Liver (tissue), 9 donors: ENCODE measurements around the gene EXOC6B. TPM values are rescaled to one million over a fixed set of nuclear protein-coding genes. Genes with fewer than 3 reads are reported as not detected.

ENCODE experiments used
- DNase-seq: peaks from one replicate; pipeline ENCODE4 v3.0.0-alpha.2; 2017; ENCODE audit warnings: low spot score
- H3K27ac ChIP-seq, 2 donors: one replicate each; pipeline ENCODE4 v1.7.0; 2013; ENCODE audit warnings: inconsistent platforms in 2 of 2, low read length in 2 of 2, control low read depth in 1 of 2, low read depth in 1 of 2, mild to moderate bottlenecking in 1 of 2
- H3K27me3 ChIP-seq, 4 donors: one replicate each; pipeline versions ENCODE4 v1.6.1 to v1.7.0; 2013; ENCODE audit warnings: low read length in 3 of 4, inconsistent platforms in 1 of 4, mild to moderate bottlenecking in 1 of 4, moderate library complexity in 1 of 4; ENCODE audit not compliant: control insufficient read depth in 4 of 4, insufficient read depth in 4 of 4
- H3K36me3 ChIP-seq, 4 donors: one replicate each; pipeline versions ENCODE4 v1.6.1 to v1.7.0; 2013; ENCODE audit warnings: low read length in 3 of 4, mild to moderate bottlenecking in 3 of 4, low read depth in 1 of 4, moderate library complexity in 1 of 4; ENCODE audit not compliant: control insufficient read depth in 4 of 4, insufficient read depth in 3 of 4
- H3K4me1 ChIP-seq, 4 donors: one replicate each; pipeline versions ENCODE4 v1.6.1 to v1.7.0; 2013; ENCODE audit warnings: low read length in 3 of 4, mild to moderate bottlenecking in 3 of 4, moderate library complexity in 1 of 4; ENCODE audit not compliant: control insufficient read depth in 4 of 4, insufficient read depth in 4 of 4
- H3K4me3 ChIP-seq, 3 donors: one replicate each; pipeline versions ENCODE4 v1.6.1 to v1.7.0; 2013; ENCODE audit warnings: low read length in 3 of 3, control low read depth in 1 of 3, low read depth in 1 of 3, mild to moderate bottlenecking in 1 of 3
- H3K9ac ChIP-seq, 2 donors: one replicate each; pipeline ENCODE4 v1.7.0; 2013; ENCODE audit warnings: low read length in 2 of 2, mild to moderate bottlenecking in 2 of 2, moderate library complexity in 2 of 2, control low read depth in 1 of 2, low read depth in 1 of 2
- H3K9me3 ChIP-seq, 4 donors: one replicate each; pipeline versions ENCODE4 v1.6.1 to v1.7.0; 2013; ENCODE audit warnings: low read length in 3 of 4; ENCODE audit not compliant: control insufficient read depth in 4 of 4
- EGR1 ChIP-seq, 2 donors: IDR thresholded peaks; 2 replicates each; pipeline ENCODE4 v1.6.1; 2016 to 2018; ENCODE audit warnings: antibody characterized with exemption in 2 of 2, low read depth in 2 of 2
- FOXA1 ChIP-seq: IDR thresholded peaks from 2 replicates; pipeline ENCODE4 v1.6.1; 2016; ENCODE audit warnings: antibody characterized with exemption
- FOXA2 ChIP-seq: IDR thresholded peaks from 2 replicates; pipeline ENCODE4 v1.6.1; 2016; ENCODE audit warnings: antibody characterized with exemption
- GABPA ChIP-seq, 2 donors: IDR thresholded peaks in 1 of 2; conservative IDR thresholded peaks in 1 of 2; 2 replicates each; pipeline ENCODE4 v1.6.1; 2016; ENCODE audit warnings: antibody characterized with exemption in 2 of 2, mild to moderate bottlenecking in 1 of 2, moderate library complexity in 1 of 2
- HNF4A ChIP-seq, 2 donors: conservative IDR thresholded peaks; 2 replicates each; pipeline ENCODE4 v1.6.1; 2016; ENCODE audit warnings: antibody characterized with exemption in 2 of 2, mild to moderate bottlenecking in 2 of 2
- HNF4G ChIP-seq: IDR thresholded peaks from 2 replicates; pipeline ENCODE4 v1.6.1; 2016; ENCODE audit warnings: antibody characterized with exemption
- JUND ChIP-seq, 2 donors: IDR thresholded peaks; 2 replicates each; pipeline ENCODE4 v1.6.1; 2016; ENCODE audit warnings: antibody characterized with exemption in 2 of 2
- NR2F2 ChIP-seq: IDR thresholded peaks from 2 replicates; pipeline ENCODE4 v1.6.1; 2016; ENCODE audit warnings: antibody characterized with exemption
- RAD21 ChIP-seq, 2 donors: IDR thresholded peaks; 2 replicates each; pipeline ENCODE4 v1.6.1; 2016; ENCODE audit warnings: antibody characterized with exemption in 2 of 2, mild to moderate bottlenecking in 2 of 2
- RXRA ChIP-seq, 2 donors: IDR thresholded peaks; 2 replicates each; pipeline ENCODE4 v1.6.1; 2017 to 2018; ENCODE audit warnings: antibody characterized with exemption in 2 of 2, mild to moderate bottlenecking in 1 of 2
- SP1 ChIP-seq: IDR thresholded peaks from 2 replicates; pipeline ENCODE4 v1.6.1; 2018; ENCODE audit warnings: antibody characterized with exemption, mild to moderate bottlenecking
- YY1 ChIP-seq: IDR thresholded peaks from 2 replicates; pipeline ENCODE4 v1.6.1; 2016; ENCODE audit warnings: antibody characterized with exemption, mild to moderate bottlenecking
- WGBS: extraction: QIAGEN DNeasy Blood & Tissue Kit; methylation state at CpG from one replicate; pipeline ENCODE4 v1.1.7; 2013; 5-methylcytosine and 5-hydroxymethylcytosine counted together
- polyA plus RNA-seq, 2 donors: library from polyadenylated mRNA; stranded (reverse) in 1 of 2; unstranded in 1 of 2; fragments of 200-250 nt in 1 of 2; fragments of >200 nt in 1 of 2; fragmentation: Nextera tagmentation in 1 of 2; extraction: Ambion mirVana in 1 of 2; gene quantifications; one replicate each; pipeline versions ENCODE4 v1.2.1 to v1.2.3, GENCODE V29; 2013 to 2015
- total RNA-seq, 2 donors: library from RNA; depleted of rRNA; stranded (reverse); fragments of >200 nt; gene quantifications; one replicate each; pipeline ENCODE4 v1.2.3, GENCODE V29; 2014
- TF ChIP-seq, protein P1 (sequence below): IDR thresholded peaks from 2 replicates; pipeline ENCODE4 v1.6.1; 2016; ENCODE audit warnings: antibody characterized with exemption
- TF ChIP-seq, protein P2 (sequence below): IDR thresholded peaks from 2 replicates; pipeline ENCODE4 v1.6.1; 2016; ENCODE audit warnings: antibody characterized with exemption
- TF ChIP-seq, protein P3 (sequence below): fragments of 150-350 bp; IDR thresholded peaks from 2 replicates; pipeline ENCODE4 v1.5.1; 2017; ENCODE audit warnings: improper control_type of control experiment, low read depth, low read length; ENCODE audit not compliant: missing input control
- TF ChIP-seq, protein P4 (sequence below): IDR thresholded peaks from 2 replicates; pipeline ENCODE4 v1.6.1; 2016; ENCODE audit warnings: antibody characterized with exemption
- donor health status: healthy.
- donor health status: healthy.
- donor health status: healthy.
- donor health status: healthy.
- donor health status: healthy.

Gene EXOC6B
- total and polyA plus RNA-seq, 4 donors, result 1.7 to 9.5 (median 5.5) TPM

DNA sequence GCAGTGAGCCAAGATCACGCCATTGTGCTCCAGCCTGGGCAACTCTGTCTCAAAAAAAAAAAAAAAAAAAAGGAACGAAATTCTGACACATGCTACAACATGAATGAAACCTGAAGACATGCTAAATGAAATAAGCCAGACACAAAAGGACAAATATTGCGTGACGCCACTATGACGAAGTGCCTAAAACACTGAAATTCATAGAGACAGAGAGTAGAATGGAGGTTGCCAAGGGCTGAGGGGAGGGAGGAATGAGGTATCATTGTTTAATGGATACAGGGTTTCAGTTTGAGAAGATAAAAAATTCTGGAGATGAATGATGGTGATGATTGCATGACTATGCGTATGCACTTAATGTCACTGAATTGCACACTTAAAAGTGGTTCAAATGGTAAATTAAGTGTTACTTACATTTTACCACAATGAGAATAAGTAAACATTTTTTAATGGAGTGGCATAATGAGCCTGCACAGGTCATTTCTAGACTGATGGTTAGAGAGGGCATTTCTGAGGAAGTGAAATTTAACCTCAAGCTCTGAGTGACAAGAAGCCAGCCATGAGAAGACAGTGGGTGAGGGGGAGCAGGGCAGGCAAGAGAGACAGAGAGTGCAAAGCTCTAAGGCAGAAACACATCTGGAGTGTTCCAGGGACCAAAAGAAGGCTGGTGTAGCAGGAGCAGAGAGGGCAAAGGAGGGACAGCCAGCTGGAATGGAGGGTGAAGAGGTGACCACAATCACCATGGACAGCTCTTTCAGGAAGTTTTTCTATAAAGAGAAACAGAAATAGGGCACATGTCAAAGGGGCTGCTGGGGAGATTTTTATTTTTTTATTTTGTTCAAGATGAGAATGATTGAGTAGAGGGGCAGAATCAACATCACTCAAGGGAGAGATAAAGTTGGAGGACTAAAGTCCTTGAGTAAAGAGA lies 20.6 kb upstream of the EXOC6B start:
- Histone ChIP-seq H3K27ac (no peak overlapping the region), H3K9me3 (no peaks in the 10 kb centered on the region), H3K9ac (no peak overlapping the region), H3K4me3 (no peak overlapping the region), H3K4me1 (no peaks in the 10 kb centered on the region), H3K36me3 (no peaks in the 10 kb centered on the region), H3K27me3 (no peaks in the 10 kb centered on the region)
- no peak for DNase-seq
- no peak for TF ChIP-seq HNF4A (conservative IDR thresholded peaks at IDR 0.05)
- no peak for TF ChIP-seq YY1
- no peak for TF ChIP-seq FOXA1
- TF ChIP-seq JUND (IDR thresholded peaks at IDR 0.05), result no peak
- no peak for TF ChIP-seq NR2F2
- TF ChIP-seq EGR1 (IDR thresholded peaks at IDR 0.05; ENCODE audit: low read depth in 2 of 2), result no peak
- TF ChIP-seq, protein P1, sequence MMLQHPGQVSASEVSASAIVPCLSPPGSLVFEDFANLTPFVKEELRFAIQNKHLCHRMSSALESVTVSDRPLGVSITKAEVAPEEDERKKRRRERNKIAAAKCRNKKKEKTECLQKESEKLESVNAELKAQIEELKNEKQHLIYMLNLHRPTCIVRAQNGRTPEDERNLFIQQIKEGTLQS, result no peak
- no peak for TF ChIP-seq GABPA (IDR thresholded peaks at IDR 0.05 in 1 of 2, conservative IDR thresholded peaks at IDR 0.05 in 1 of 2)
- no peak for TF ChIP-seq HNF4G
- TF ChIP-seq FOXA2, result no peak
- no peak for TF ChIP-seq RXRA (IDR thresholded peaks at IDR 0.05)
- TF ChIP-seq, protein P2, sequence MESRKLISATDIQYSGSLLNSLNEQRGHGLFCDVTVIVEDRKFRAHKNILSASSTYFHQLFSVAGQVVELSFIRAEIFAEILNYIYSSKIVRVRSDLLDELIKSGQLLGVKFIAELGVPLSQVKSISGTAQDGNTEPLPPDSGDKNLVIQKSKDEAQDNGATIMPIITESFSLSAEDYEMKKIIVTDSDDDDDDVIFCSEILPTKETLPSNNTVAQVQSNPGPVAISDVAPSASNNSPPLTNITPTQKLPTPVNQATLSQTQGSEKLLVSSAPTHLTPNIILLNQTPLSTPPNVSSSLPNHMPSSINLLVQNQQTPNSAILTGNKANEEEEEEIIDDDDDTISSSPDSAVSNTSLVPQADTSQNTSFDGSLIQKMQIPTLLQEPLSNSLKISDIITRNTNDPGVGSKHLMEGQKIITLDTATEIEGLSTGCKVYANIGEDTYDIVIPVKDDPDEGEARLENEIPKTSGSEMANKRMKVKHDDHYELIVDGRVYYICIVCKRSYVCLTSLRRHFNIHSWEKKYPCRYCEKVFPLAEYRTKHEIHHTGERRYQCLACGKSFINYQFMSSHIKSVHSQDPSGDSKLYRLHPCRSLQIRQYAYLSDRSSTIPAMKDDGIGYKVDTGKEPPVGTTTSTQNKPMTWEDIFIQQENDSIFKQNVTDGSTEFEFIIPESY, result no peak
- TF ChIP-seq, protein P3, sequence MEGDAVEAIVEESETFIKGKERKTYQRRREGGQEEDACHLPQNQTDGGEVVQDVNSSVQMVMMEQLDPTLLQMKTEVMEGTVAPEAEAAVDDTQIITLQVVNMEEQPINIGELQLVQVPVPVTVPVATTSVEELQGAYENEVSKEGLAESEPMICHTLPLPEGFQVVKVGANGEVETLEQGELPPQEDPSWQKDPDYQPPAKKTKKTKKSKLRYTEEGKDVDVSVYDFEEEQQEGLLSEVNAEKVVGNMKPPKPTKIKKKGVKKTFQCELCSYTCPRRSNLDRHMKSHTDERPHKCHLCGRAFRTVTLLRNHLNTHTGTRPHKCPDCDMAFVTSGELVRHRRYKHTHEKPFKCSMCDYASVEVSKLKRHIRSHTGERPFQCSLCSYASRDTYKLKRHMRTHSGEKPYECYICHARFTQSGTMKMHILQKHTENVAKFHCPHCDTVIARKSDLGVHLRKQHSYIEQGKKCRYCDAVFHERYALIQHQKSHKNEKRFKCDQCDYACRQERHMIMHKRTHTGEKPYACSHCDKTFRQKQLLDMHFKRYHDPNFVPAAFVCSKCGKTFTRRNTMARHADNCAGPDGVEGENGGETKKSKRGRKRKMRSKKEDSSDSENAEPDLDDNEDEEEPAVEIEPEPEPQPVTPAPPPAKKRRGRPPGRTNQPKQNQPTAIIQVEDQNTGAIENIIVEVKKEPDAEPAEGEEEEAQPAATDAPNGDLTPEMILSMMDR, result no peak
- 83% methylated on average over 6 of the region's 6 CpGs for WGBS

DNA sequence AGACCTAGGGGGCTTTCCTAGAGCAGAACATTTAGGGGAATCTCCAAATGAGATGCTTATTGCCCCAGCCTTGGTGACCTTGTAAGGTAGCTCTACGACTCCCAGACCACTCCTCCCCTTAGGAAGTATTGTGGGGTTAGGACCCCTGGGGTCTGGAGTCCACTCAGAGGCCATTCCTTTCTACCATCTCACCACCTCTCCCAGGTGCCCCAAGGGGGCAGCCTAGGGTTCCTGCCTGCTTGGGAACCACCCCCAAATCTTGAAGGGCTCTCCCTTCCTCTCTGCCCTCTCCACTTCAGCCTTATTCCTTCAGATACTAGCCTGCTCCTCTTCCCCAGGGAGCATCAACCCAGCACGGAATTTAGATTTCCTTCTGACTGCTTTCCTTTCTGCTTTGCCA lies 17.5 kb upstream of the EXOC6B start:
- H3K27ac ChIP-seq, result no peak overlapping the region
- no peak for TF ChIP-seq EGR1 (IDR thresholded peaks at IDR 0.05; ENCODE audit: low read depth in 2 of 2)
- no peak for TF ChIP-seq RAD21 (IDR thresholded peaks at IDR 0.05)
- TF ChIP-seq FOXA1, result no peak
- TF ChIP-seq, protein P3, result no peak
- TF ChIP-seq SP1, result no peak
- TF ChIP-seq, protein P4, sequence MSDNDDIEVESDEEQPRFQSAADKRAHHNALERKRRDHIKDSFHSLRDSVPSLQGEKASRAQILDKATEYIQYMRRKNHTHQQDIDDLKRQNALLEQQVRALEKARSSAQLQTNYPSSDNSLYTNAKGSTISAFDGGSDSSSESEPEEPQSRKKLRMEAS, result no peak
- no peak for TF ChIP-seq GABPA (IDR thresholded peaks at IDR 0.05 in 1 of 2, conservative IDR thresholded peaks at IDR 0.05 in 1 of 2)
- no peaks in the 10 kb centered on the region for H3K9me3 ChIP-seq
- H3K9ac ChIP-seq, result no peak overlapping the region
- 71% methylated on average over 2 of the region's 2 CpGs for WGBS
- H3K27me3 ChIP-seq, result no peaks in the 10 kb centered on the region
- no peaks in the 10 kb centered on the region for H3K4me1 ChIP-seq
- no peak for DNase-seq
- no peak overlapping the region for H3K4me3 ChIP-seq
- no peaks in the 10 kb centered on the region for H3K36me3 ChIP-seq
